Hypothalamus (tissue), 51 donors: Measurements from ENCODE around the gene SLC7A6OS.
"Not testable (repeated sequence)": the region's sequence is repeated elsewhere in the genome, so short reads cannot be mapped to it uniquely, and the experiment has no call there.

Experiments
- DNase-seq, 51 donors: peaks; one replicate each; lab custom pipeline; 2025; lab: John Stamatoyannopoulos, UW

SLC7A6OS gene

DNA sequence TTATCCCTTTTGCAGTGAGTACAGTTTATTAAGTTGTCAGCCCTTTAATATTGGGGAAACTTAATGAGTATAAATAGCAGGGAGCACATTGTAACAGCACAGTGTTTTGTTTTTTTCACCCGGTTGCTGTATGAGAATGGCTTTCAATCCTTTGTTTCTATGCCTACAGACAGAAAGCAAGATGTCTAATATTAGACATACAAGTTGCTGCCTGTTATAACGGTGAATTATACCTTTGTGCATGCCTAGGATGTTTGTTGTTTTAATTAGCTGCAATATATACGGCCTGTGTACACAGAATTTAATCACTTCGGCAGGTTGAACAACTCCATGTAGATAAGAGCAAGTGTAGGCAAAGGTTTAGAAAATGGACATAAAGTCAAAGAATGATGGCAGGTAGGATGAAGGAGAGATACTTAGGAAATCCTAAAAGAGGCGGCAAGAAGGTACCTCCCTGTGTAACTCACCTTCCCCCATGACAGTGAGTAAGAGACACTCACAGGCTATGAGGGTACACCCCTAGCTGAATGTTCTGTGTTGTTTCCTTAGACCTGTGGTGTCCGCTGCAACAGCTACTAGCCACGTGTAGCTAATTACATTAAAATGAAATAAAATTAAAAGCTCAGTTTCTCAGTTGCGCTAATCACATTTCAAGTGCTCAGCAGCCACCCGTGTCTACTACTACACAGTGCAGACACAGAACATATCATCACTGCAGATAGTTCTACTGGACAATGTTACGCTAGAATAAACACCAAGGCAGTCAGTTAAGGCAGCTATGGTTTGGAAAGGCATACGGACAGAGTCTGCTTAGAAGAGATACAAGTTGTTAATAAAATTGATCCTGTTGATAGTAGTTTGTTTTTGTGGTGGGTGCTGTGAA, 10.9 kb downstream of the SLC7A6OS start:
- peak in 1 of 51 donors; percentile 61 for DNase-seq

DNA sequence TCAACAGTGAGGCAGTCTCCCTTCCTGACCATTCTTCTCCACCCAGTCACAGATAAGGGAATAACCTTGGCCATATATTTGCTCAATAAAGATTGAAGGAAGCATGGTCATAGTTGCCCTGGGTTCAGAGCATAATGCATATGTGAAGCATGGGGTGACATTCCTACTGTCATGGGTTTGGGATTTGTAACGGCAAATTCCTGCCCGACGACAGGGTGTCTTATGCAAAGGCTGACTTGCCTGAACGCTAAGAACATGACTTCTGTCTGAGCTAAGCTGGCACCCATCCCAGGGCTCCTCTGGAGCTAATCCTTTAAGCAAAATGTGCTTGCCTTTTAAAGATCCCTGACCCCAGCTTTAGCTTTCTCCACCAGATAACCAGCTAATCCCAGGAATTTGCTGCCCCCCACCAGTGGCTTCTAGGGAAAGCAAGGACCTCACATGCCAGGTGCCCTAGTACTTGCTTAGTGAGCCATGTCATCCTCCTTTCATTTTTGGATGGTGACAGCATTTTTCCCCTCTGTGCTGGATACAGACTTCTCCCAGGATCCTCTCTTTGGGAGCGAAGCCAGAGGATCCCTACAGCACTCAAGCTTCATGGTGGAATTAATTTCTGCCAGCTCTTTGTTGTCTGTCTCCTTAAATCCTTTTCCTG, 11.7 kb downstream of the SLC7A6OS start:
- DNase-seq = peak in 10 of 51 donors; percentile 4 to 61 (median 14)

DNA sequence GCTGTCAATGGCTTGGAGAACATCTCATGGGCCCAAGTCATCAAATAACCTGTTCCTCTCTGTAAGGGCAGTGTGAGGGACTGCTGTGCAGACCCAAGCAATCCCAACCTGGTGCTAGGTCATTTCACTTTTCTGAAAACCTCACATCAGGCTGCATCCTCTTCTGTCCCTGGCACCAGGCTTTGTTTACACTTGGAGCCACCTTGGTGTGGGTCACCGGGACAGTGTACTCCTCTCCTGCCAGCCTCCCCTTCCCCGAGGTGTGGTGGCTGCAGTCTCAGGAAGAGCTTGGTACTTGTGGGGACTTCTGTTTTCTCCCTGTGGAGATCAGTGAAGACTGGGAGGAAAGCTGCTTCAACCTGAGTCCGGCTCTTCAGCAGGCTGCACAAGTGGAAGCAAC, 12.4 kb downstream of the SLC7A6OS start:
- DNase-seq = no peak

DNA sequence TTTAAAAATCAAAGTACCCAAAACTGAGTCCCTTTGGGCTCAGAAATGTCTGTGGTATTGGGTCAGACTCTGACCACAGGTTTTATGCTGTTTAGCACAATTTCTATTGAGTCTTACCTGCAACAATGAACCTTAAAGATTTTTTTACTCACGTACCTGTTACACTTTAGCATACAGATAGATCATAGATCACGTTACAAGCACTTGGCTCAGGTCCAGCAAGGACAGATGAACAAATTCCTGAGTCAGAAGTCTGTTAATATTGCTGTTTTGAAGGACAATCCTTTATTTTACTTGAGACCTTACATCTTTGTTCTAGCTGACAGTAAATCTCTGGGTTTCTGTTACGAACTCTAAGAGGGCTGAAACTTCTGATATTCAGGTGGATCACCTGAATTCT, 12.8 kb downstream of the SLC7A6OS start:
- no peak for DNase-seq

DNA sequence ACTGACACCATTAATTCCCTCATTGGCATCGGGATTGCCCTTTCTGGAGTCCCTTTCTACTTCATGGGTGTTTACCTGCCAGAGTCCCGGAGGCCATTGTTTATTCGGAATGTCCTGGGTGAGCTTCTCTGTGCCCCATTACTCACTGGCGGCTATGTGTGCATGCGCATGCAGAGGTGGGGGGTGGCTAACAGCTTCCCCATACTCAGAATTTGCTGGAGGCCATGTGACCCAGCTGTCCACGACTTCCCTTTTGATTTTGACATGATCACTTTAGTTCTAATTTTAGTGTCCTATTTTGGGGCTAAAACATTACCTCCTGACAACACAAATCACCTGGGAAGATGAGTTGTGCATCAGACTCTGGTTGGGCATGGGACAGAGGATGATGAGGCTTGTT, 14.1 kb downstream of the SLC7A6OS start:
- DNase-seq = peak in 3 of 51 donors; percentile 3 to 15 (median 7)

DNA sequence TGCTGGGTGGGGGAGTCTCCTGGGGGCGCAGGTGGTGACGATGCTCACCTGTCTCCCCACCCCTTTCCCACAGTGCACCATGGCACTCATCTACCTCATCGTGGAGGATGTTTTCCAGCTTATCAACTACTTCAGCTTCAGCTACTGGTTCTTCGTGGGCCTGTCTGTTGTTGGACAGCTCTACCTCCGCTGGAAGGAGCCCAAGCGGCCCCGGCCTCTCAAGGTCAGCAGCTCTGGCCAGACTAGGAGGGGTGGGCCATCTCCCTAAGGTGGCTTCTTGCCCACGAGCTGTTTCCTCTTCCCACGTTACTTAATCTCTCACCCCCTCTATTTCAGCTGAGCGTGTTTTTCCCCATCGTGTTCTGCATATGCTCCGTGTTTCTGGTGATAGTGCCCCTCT, 14.5 kb downstream of the SLC7A6OS start:
- no peak for DNase-seq

DNA sequence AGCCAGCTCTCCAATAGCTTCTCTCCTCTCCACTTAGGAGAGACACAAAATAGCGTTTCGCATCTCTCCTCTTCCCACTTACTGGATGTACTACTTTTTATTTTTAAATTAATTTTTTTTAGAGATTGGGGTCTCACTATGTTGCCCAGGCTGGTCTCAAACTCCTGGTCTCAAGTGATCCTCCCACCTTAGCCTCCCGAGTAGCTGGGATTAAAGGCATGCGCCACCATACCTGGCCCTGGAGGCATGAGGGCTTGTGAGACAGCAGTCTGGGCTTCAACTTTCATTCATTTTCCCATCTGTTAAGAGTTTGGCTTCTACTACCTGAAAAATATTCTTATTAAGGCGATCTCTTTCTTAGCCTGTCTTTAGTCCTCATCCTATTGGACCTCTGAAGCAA, 18.3 kb downstream of the SLC7A6OS start:
- no peak for DNase-seq

DNA sequence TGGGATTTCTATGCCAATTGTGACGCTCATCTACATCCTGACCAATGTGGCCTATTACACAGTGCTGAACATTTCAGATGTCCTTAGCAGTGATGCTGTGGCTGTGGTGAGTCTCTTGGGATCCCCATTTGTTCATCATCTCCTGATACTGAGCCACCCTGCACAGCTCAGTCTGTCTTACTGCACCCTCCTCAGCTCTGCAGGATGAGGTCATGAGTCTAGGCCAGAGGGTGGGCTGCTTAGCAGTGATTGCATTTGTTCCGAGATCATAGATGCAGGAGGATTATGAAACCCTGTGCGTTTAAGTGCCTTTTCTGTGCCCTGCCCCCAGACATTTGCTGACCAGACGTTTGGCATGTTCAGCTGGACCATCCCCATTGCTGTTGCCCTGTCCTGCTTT, 19.5 kb downstream of the SLC7A6OS start:
- no peak for DNase-seq

DNA sequence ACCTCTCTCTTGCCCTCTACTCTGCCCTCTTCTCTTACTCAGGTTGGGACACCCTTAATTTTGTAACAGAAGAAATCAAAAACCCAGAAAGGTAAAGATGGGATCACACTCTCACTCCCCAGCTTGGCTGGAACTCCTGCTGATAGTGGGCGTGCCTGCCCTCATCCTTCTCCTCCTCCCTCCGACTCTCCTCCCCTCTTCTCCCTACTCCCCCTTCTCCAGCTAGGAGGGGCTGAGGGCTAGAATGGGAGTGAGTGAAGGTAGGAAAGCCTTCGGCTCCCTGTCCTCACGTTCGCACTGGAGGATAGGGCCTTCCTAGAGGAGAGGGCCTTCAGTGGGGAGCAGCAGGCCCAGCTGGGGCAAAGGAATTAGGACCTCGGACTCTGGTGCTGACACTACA, 20.3 kb downstream of the SLC7A6OS start:
- DNase-seq = no peak

DNA sequence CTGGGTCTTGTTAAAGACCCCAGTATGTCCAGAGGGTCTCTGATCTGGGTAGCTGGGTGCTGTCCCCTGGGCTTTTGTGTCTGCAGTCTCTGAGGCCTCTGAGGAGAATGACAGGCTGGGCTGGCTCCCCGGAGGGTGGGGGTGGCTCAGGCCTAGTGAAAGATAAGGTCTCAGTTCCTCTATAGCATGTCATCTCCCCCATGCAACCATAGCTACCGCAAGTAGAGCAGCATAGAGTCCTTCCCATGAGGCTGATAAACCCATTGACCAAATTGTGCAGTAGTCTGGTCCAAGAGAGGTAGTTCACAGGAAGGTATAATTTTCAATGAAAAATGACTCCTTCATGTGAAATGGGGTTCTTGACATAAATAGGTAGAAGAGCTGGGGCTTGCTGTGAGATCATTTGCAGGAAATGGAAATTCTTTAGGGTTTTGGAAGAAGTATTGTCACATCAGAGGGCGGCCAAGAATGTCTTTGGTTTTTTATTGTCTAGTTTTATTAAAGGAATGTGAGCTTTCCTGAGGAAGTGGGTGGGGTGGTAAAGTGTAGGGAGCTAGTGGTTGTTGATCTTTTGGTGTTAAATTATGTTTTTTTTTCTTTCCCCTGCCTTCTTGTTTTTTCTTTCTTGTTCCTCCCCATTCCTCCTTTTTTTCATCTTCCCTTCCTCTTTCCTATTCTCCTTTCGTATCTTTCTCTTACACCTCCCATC, 21.0 kb downstream of the SLC7A6OS start:
- no peak for DNase-seq

DNA sequence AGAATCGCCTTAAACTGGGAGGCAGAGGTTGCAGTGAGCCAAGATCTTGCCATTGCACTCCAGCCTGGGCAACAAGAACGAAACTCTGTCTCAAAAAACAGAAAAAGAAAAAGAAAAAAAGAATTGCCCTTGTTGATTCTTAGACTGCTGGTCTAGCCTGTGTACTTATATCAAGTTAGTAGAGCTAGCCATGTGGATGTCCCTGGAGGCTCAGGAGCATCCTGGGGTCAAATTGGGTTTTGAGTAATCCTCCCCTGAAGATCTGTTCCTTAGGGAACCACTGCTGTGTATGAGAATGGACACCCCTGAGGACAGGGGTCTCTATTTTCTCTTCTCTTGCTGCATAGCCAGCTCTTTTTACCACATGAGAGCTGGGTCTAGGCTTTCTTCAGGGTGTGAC, 21.5 kb downstream of the SLC7A6OS start:
- DNase-seq = no peak

DNA sequence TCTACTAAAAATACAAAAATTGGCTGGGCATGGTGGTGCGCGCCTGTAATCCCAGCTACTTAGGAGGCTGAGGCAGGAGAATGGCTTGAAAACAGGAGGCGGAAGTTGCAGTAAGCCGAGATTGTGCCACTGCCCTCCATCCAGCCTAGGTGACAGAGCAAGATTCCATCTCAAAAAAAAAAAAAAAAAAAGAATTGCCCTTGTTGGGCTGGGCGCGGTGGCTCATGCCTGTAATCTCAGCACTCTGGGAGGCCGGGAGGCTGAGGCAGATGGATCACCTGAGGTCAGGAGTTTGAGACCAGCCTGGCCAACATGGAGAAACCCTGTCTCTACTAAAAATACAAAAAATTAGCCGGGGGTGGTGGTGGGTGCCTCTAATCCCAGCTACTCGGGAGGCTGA, 21.9 kb downstream of the SLC7A6OS start:
- not testable (repeated sequence) for DNase-seq

DNA sequence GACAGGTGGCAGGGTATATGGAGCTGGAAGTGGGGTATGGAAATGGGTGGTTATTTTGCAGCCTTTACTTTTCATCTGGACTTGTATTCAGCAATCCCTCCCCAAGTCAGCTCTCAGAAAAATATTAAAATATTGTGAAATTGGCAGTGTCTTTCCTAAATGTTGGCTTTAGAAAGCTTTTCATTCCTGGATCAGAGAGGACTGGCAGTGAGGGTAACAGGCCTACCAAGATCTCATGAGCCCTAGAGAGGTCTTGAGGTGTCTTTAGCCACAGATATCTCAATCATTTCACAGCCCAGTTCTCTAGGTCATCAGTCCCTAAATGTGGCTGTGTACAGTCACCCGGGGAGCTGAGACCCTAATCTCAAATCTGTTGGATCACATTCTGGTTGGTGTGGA, 22.5 kb downstream of the SLC7A6OS start:
- no peak for DNase-seq

DNA sequence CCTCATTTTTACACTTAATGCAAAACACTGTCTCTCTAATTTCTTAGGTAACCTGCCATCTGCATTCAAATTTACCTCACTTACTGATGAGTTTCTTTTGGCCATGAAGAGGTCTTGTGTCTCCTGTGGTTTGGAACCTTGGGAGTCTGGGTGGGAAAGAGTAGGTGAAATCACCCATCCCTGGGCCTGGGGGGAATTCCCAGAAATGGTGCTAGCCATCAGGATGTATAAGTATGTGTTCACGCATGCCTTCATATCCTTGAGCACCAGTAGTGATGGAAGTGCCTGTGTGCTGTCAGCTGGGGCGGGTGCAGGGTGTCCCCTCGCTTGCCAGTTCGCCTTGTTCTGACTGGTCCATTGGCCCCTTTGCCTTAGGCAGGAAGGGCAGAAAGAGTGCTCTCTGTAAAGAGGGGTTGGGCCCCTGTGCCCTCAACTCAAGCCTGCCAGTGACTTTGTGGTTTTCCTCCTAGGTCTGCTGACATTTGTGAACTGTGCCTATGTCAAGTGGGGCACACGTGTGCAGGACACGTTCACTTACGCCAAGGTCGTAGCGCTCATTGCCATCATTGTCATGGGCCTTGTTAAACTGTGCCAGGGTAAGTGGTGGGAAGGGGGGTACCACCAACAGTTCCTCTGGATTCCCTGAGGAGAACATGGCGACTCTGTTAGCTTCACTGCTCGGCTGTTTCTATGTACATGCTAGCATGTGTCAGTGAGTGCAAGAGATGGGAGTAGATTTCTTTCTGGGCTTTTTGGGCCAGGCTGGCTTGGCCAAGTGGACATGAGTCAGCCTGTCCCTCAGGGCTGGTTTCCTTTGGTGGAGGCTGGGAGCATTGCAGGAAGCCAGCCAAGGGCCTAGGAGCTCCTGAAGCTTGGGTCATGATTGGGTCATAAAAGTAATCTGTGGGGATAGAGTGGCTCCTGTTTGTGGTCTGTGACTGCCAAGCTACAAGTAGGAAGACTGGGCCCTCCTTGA, 23.2 kb downstream of the SLC7A6OS start:
- DNase-seq = peak in 1 of 51 donors; percentile 8

DNA sequence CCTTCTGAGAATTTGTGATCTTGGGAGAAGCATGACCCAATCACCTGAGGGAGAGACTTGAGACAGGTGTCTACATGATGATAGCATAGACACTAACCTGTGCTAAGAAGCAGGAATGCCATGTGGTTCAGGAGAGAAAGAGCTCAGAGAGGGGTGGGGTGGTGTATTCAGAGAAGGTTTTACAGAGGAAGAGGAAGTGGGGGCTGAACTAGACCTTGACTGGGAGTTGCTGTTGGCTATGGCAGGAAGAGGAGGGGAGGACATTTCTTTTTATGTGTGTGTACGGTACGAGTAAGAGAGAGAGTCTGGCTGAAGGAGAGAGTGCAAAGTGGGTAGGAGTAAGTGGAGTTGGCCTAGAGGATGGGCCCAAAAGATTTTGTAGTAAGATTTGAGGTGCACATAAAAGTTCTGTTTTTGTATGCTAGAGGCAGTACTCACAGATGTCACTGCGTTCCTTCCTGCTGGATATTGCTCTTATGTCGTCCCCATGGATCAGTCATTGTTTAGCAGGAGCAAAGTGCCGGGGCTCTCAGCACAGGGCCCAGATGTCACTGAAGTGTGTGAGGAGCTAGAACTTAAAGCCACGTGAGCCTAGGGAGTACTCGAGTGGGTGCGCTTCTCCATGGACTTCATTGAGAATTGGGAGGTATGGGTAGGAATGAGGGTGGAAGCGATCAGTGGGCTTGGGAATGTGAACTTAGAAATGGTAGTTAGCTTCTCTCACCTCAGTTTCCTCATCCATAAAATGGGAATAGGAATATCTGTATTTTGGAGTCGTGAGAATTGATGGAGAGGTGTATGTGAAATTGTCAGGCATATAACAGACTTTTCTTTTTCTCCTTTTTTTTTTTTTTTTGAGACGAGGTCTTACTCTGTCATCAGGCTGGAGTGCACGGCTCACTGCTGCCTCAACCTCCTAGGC, 24.3 kb downstream of the SLC7A6OS start:
- no peak for DNase-seq

DNA sequence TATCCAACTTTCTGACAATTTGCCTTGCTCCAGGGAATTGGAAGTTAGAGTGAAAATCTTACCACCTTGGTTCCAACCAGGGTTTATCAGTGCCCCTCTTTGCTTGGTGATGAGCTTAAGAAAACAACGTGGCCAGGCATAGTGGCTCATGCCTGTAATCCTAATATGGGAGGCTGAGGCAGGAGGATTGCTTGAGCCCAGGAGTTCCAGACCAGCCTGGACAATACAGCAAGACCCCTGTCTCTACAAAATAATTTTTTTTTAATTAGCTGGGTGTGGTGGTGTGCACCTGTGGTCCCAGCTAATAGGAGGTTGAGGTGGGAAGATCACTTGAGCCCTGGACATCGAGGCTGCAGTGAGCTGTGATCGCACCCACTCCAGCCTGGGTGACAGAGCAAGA, 25.1 kb downstream of the SLC7A6OS start:
- no peak for DNase-seq

DNA sequence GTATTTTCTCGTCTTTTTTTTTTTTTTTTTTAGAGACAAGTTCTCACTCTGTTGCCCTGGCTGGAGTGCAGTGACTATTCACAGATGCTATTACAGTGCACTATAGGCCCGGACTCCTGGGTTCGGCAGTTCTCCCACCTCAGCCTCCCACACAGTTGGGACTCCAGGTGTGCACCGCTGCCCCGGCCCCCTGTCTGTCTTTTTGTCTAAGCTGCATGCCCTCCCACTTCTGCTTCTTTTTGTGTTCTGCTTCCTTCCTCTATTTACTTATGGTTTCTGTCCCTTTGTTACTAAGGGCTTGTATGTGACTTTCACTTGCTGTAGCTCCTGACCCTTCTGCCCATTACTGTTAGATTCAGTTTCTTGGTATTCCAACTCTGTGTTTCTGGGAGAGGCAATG, 25.9 kb downstream of the SLC7A6OS start:
- no peak for DNase-seq

DNA sequence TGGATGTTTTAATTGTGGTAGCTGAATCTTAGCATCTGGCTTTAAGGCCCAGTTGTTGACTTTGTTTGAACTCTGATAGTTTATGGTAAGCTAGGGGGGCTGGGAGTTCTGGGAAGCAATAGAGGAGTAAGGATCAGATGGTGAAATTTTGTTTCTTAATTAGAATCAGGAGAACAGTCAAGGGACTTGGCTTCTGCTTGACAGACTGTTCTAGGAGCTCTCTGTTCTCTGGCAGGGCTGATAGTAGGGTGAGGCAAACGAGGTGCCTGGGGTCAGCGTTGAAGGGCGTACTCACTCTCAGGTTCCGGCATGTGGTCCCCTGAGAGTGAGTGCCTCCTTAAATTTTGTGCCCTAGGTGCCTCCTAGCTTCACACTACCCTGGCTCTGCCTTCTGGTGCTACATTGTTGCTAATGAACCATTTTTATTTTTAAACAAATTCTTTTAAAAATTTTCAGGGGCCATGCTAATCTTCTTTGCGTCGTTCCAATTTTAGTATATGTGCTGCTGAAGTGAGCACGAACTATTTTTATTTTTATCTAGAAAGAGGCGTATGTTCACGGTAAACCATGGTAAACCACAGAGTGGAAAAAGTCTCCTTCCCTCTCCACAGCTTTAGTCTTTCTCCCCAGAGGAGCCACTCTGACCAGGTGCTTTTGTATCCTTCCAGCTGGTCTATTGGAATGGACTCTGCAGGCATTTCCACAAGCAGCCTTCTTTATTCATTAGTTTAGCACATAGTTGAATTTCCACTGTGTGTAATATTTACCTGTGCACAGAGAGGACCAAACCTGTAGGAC, 26.7 kb downstream of the SLC7A6OS start:
- no peak for DNase-seq
